Left lung (tissue), 10 donors: ENCODE measurements around the gene TFAP2C. TPM values are rescaled to one million over a fixed set of nuclear protein-coding genes. Genes with fewer than 3 reads are reported as not detected.

Experiments
- ATAC-seq: fragments of 200-7000 bp; cut with Tn5 transposase; one replicate; pipeline ENCODE4 v1.9.1; 2020; ENCODE audit warnings: moderate library complexity
- DNase-seq, 4 donors: peaks; one replicate each; pipeline ENCODE4 v3.0.0-alpha.2; 2013 to 2020
- H3K27ac ChIP-seq, 2 donors: fragments of 200-600 bp; sonication (generic) in 1 of 2; one replicate each; pipeline versions ENCODE4 v1.5.0 to v1.8.0; 2020 to 2021
- H3K27me3 ChIP-seq, 2 donors: fragments of 200-600 bp; sonication (generic) in 1 of 2; one replicate each; pipeline versions ENCODE4 v1.5.0 to v1.8.0; 2020 to 2021
- H3K36me3 ChIP-seq, 2 donors: fragments of 200-600 bp; sonication (generic) in 1 of 2; one replicate each; pipeline versions ENCODE4 v1.5.0 to v1.8.0; 2020 to 2021
- H3K4me1 ChIP-seq, 2 donors: fragments of 200-600 bp; one replicate each; pipeline ENCODE4 v1.8.0; 2021
- H3K4me3 ChIP-seq, 2 donors: fragments of 200-600 bp; sonication (generic) in 1 of 2; one replicate each; pipeline versions ENCODE4 v1.5.0 to v1.8.0; 2020 to 2021; ENCODE audit warnings: mild to moderate bottlenecking in 1 of 2
- H3K9me3 ChIP-seq, 2 donors: fragments of 200-600 bp; sonication (generic) in 1 of 2; one replicate each; pipeline versions ENCODE4 v1.5.0 to v1.8.0; 2020 to 2021
- CTCF ChIP-seq, 2 donors: fragments of 200-600 bp; sonication (generic) in 1 of 2; IDR thresholded peaks; one replicate each; pipeline versions ENCODE4 v1.5.0 to v1.8.0; 2021; ENCODE audit warnings: antibody characterized with exemption in 2 of 2
- intact Hi-C, 2 donors: fragments of 100-400 bp; cut with DNase I; formaldehyde crosslinking; loops; one replicate each; pipeline versions ENCODE4 v1.11.2 to v1.14.2; 2022
- polyA plus RNA-seq, 6 donors: library from polyadenylated mRNA; unstranded; fragments of 120-200 nt; gene quantifications; one replicate each; pipeline ENCODE4 v1.2.1, GENCODE V29; 2013; ENCODE audit not compliant: insufficient read length in 6 of 6
- total RNA-seq, 2 donors: library from RNA; stranded (reverse); fragmentation: NEBNext Ultra II Directional; extraction: Animal tissue kit (Norgen Biotek cat#: 25700); gene quantifications; one replicate each; pipeline ENCODE4 v1.2.1, GENCODE V29; 2021
- donor health status: DM: no; HTN: yes; CAD: no.
- donor health status: DM: no; HTN: no; CAD: no.

The TFAP2C gene
- total and polyA plus RNA-seq, 8 donors = 2.4 to 4.1 (median 3.4) TPM

- Histone ChIP-seq H3K4me3 (peak overlapping the region; percentile 8 to 35), H3K9me3 (no peaks in the 10 kb centered on the region), H3K27me3 (peaks cover 84 to 100% of the 10 kb centered on the region in 2 donors), H3K27ac (no peak overlapping the region), H3K36me3 (no peaks in the 10 kb centered on the region), H3K4me1 (peaks cover 0 to 30% of the 10 kb centered on the region in 2 donors)
- peak; percentile 32 for ATAC-seq
- DNase-seq = peak in 2 of 4 donors; percentile 37 to 75
- no peak for TF ChIP-seq CTCF (IDR thresholded peaks at IDR 0.05)
- intact Hi-C loops = no loop called here
Observed at GRCh38 chr20:56628015-56628872, 862 bp upstream of the TFAP2C start.

GRCh38 chr20:56629464-56630085 lies 469 bp downstream of the TFAP2C start:
- Histone ChIP-seq H3K27me3 (peaks cover 81 to 100% of the 10 kb centered on the region in 2 donors), H3K9me3 (no peaks in the 10 kb centered on the region), H3K4me3 (peak overlapping the region; percentile 35 to 37), H3K36me3 (no peaks in the 10 kb centered on the region), H3K4me1 (peaks cover 0 to 30% of the 10 kb centered on the region in 2 donors), H3K27ac (peak overlapping the region in 1 of 2 donors; percentile 45)
- peak; percentile 6 for ATAC-seq
- intact Hi-C loops = no loop called here
- DNase-seq = no peak
- no peak for TF ChIP-seq CTCF (IDR thresholded peaks at IDR 0.05)

- Histone ChIP-seq H3K27me3 (peaks cover 76 to 100% of the 10 kb centered on the region in 2 donors), H3K4me1 (peaks cover 0 to 30% of the 10 kb centered on the region in 2 donors), H3K27ac (no peak overlapping the region), H3K9me3 (no peaks in the 10 kb centered on the region), H3K36me3 (no peaks in the 10 kb centered on the region), H3K4me3 (peak overlapping the region; percentile 35 to 37)
- intact Hi-C loops = no loop called here
- DNase-seq (peak; percentile 59 to 89 (median 83)), ATAC-seq (peak; percentile 81)
- TF ChIP-seq CTCF (IDR thresholded peaks at IDR 0.05) = peak; percentile 36 to 37
Observed at GRCh38 chr20:56630086-56630493, 984 bp downstream of the TFAP2C start.

GRCh38 chr20:56630506-56631317 lies 1.6 kb downstream of the TFAP2C start:
- peak; percentile 31 for ATAC-seq
- H3K4me1 ChIP-seq = peaks cover 0 to 30% of the 10 kb centered on the region in 2 donors
- H3K36me3 ChIP-seq = no peaks in the 10 kb centered on the region
- DNase-seq = no peak
- no peaks in the 10 kb centered on the region for H3K9me3 ChIP-seq
- peaks cover 70 to 100% of the 10 kb centered on the region in 2 donors for H3K27me3 ChIP-seq
- TF ChIP-seq CTCF (IDR thresholded peaks at IDR 0.05) = no peak
- peak overlapping the region; percentile 35 to 37 for H3K4me3 ChIP-seq
- H3K27ac ChIP-seq = no peak overlapping the region
- intact Hi-C loops = no loop called here
